ENCODE data around the gene JADE1. TPM values are rescaled to one million over a fixed set of nuclear protein-coding genes. Genes with fewer than 3 reads are reported as not detected.

JADE1 gene
- total and polyA plus RNA-seq, 3 experiments from 2014 or later, result 28.4 to 43.7 (median 29.1) TPM

GRCh38 chr4:128871948-128872347, 62.4 kb downstream of the JADE1 start:
- peaks cover 38% of the 10 kb centered on the region for H3K36me3 ChIP-seq (ENCODE audit: insufficient read depth, low read length)
- no peak overlapping the region for H3K27ac ChIP-seq (ENCODE audit: low read depth, low read length)
- H3K4me1 ChIP-seq (ENCODE audit: insufficient read depth, low read length), result no peaks in the 10 kb centered on the region
- H3K4me3 ChIP-seq (ENCODE audit: low read length), result no peak overlapping the region
- H3K4me1 Mint-ChIP-seq, result peaks cover 0 to 12% (median 2%) of the 10 kb centered on the region in 3 donors
- H3K36me3 Mint-ChIP-seq, result peaks cover 0 to 86% (median 35%) of the 10 kb centered on the region in 3 donors
- no peaks in the 10 kb centered on the region for H3K9me3 Mint-ChIP-seq
- no peaks in the 10 kb centered on the region for H3K27me3 ChIP-seq (ENCODE audit: insufficient read depth, low read length, poor library complexity, severe bottlenecking)
- ChIA-PET POLR2A (no interaction called here), CTCF (interaction anchor here (1.5 kb wide), 1 partner anchor 8 kb away, joined by 6 read pairs; no protein-coding TSS in a partner anchor)
- H3K27me3 Mint-ChIP-seq, result no peaks in the 10 kb centered on the region
- H3K9me3 ChIP-seq (ENCODE audit: low read length), result no peaks in the 10 kb centered on the region
- H3K27ac Mint-ChIP-seq, result no peak overlapping the region
- DNase-seq, result no peak
- H3K4me3 Mint-ChIP-seq, result no peak overlapping the region

- H3K27me3 ChIP-seq (ENCODE audit: insufficient read depth, low read length, poor library complexity, severe bottlenecking), result no peaks in the 10 kb centered on the region
- H3K36me3 ChIP-seq (ENCODE audit: insufficient read depth, low read length), result peaks cover 11% of the 10 kb centered on the region
- no peaks in the 10 kb centered on the region for H3K27me3 Mint-ChIP-seq
- no peaks in the 10 kb centered on the region for H3K9me3 Mint-ChIP-seq
- H3K36me3 Mint-ChIP-seq, result peaks cover 0 to 48% (median 22%) of the 10 kb centered on the region in 3 donors
- DNase-seq, result no peak
- H3K4me3 Mint-ChIP-seq, result no peak overlapping the region
- no peak overlapping the region for H3K27ac Mint-ChIP-seq
- CTCF ChIA-PET, result no interaction called here
- H3K4me1 ChIP-seq (ENCODE audit: insufficient read depth, low read length), result no peaks in the 10 kb centered on the region
- POLR2A ChIA-PET, result no interaction called here
- peaks cover 0 to 1% (median 0%) of the 10 kb centered on the region in 3 donors for H3K4me1 Mint-ChIP-seq
- H3K9me3 ChIP-seq (ENCODE audit: low read length), result no peaks in the 10 kb centered on the region
- no peak overlapping the region for H3K27ac ChIP-seq (ENCODE audit: low read depth, low read length)
- H3K4me3 ChIP-seq (ENCODE audit: low read length), result no peak overlapping the region
Measured at GRCh38 chr4:128876200-128876599, 66.7 kb downstream of the JADE1 start.

GRCh38 chr4:128877934-128878333, 68.4 kb downstream of the JADE1 start:
- H3K9me3 ChIP-seq (ENCODE audit: low read length), result no peaks in the 10 kb centered on the region
- Mint-ChIP-seq H3K4me3 (no peak overlapping the region), H3K27me3 (no peaks in the 10 kb centered on the region), H3K36me3 (peaks cover 0 to 34% (median 14%) of the 10 kb centered on the region in 3 donors), H3K27ac (peak overlapping the region in 1 of 8 donors; percentile 55), H3K4me1 (peaks cover 0 to 2% (median 0%) of the 10 kb centered on the region in 3 donors), H3K9me3 (no peaks in the 10 kb centered on the region)
- H3K36me3 ChIP-seq (ENCODE audit: insufficient read depth, low read length), result no peaks in the 10 kb centered on the region
- ChIA-PET CTCF (no interaction called here), POLR2A (no interaction called here)
- H3K4me1 ChIP-seq (ENCODE audit: insufficient read depth, low read length), result no peaks in the 10 kb centered on the region
- H3K27me3 ChIP-seq (ENCODE audit: insufficient read depth, low read length, poor library complexity, severe bottlenecking), result no peaks in the 10 kb centered on the region
- H3K27ac ChIP-seq (ENCODE audit: low read depth, low read length), result no peak overlapping the region
- H3K4me3 ChIP-seq (ENCODE audit: low read length), result no peak overlapping the region
- no peak for DNase-seq

GRCh38 chr4:128879283-128879682, 69.8 kb downstream of the JADE1 start:
- Histone ChIP-seq H3K36me3 (ENCODE audit: insufficient read depth, low read length) (no peaks in the 10 kb centered on the region), H3K27ac (ENCODE audit: low read depth, low read length) (no peak overlapping the region), H3K4me3 (ENCODE audit: low read length) (no peak overlapping the region), H3K9me3 (ENCODE audit: low read length) (no peaks in the 10 kb centered on the region), H3K27me3 (ENCODE audit: insufficient read depth, low read length, poor library complexity, severe bottlenecking) (no peaks in the 10 kb centered on the region), H3K4me1 (ENCODE audit: insufficient read depth, low read length) (no peaks in the 10 kb centered on the region)
- POLR2A ChIA-PET, result no interaction called here
- no peak for DNase-seq
- CTCF ChIA-PET, result no interaction called here
- peaks cover 0 to 27% (median 12%) of the 10 kb centered on the region in 3 donors for H3K36me3 Mint-ChIP-seq
- H3K27ac Mint-ChIP-seq, result peak overlapping the region in 1 of 8 donors; percentile 36
- H3K4me1 Mint-ChIP-seq, result peaks cover 2 to 7% (median 2%) of the 10 kb centered on the region in 3 donors
- no peak overlapping the region for H3K4me3 Mint-ChIP-seq
- H3K9me3 Mint-ChIP-seq, result no peaks in the 10 kb centered on the region
- H3K27me3 Mint-ChIP-seq, result no peaks in the 10 kb centered on the region

- Mint-ChIP-seq H3K4me1 (peaks cover 2 to 11% (median 5%) of the 10 kb centered on the region in 3 donors), H3K36me3 (peaks cover 0 to 21% (median 12%) of the 10 kb centered on the region in 3 donors), H3K27me3 (no peaks in the 10 kb centered on the region), H3K9me3 (no peaks in the 10 kb centered on the region), H3K4me3 (no peak overlapping the region), H3K27ac (peak overlapping the region in 1 of 8 donors; percentile 33)
- H3K4me3 ChIP-seq (ENCODE audit: low read length), result no peak overlapping the region
- no peaks in the 10 kb centered on the region for H3K4me1 ChIP-seq (ENCODE audit: insufficient read depth, low read length)
- POLR2A ChIA-PET, result no interaction called here
- H3K27ac ChIP-seq (ENCODE audit: low read depth, low read length), result no peak overlapping the region
- no peak for DNase-seq
- CTCF ChIA-PET, result interaction anchor here (1.2 kb wide), 1 partner anchor 25 kb away, joined by 3 read pairs; no protein-coding TSS in a partner anchor
- H3K27me3 ChIP-seq (ENCODE audit: insufficient read depth, low read length, poor library complexity, severe bottlenecking), result no peaks in the 10 kb centered on the region
- no peaks in the 10 kb centered on the region for H3K36me3 ChIP-seq (ENCODE audit: insufficient read depth, low read length)
- H3K9me3 ChIP-seq (ENCODE audit: low read length), result no peaks in the 10 kb centered on the region
Measured at GRCh38 chr4:128879971-128880370, 70.5 kb downstream of the JADE1 start.

- Histone ChIP-seq H3K4me1 (ENCODE audit: insufficient read depth, low read length) (no peaks in the 10 kb centered on the region), H3K36me3 (ENCODE audit: insufficient read depth, low read length) (no peaks in the 10 kb centered on the region), H3K27ac (ENCODE audit: low read depth, low read length) (no peak overlapping the region), H3K9me3 (ENCODE audit: low read length) (no peaks in the 10 kb centered on the region), H3K4me3 (ENCODE audit: low read length) (no peak overlapping the region), H3K27me3 (ENCODE audit: insufficient read depth, low read length, poor library complexity, severe bottlenecking) (no peaks in the 10 kb centered on the region)
- peaks cover 2 to 11% (median 5%) of the 10 kb centered on the region in 3 donors for H3K4me1 Mint-ChIP-seq
- no peak overlapping the region for H3K4me3 Mint-ChIP-seq
- no peak for DNase-seq
- H3K36me3 Mint-ChIP-seq, result peaks cover 0 to 17% (median 12%) of the 10 kb centered on the region in 3 donors
- H3K27me3 Mint-ChIP-seq, result no peaks in the 10 kb centered on the region
- CTCF ChIA-PET, result interaction anchor here (1.2 kb wide), 1 partner anchor 26 kb away, joined by 3 read pairs; no protein-coding TSS in a partner anchor
- H3K9me3 Mint-ChIP-seq, result no peaks in the 10 kb centered on the region
- peak overlapping the region in 1 of 8 donors; percentile 55 for H3K27ac Mint-ChIP-seq
- POLR2A ChIA-PET, result no interaction called here
Measured at GRCh38 chr4:128880662-128881061, 71.2 kb downstream of the JADE1 start.

- Mint-ChIP-seq H3K36me3 (peaks cover 6 to 10% (median 8%) of the 10 kb centered on the region in 3 donors), H3K9me3 (peaks cover 0 to 4% (median 0%) of the 10 kb centered on the region in 5 donors), H3K4me3 (no peak overlapping the region), H3K27ac (no peak overlapping the region), H3K27me3 (no peaks in the 10 kb centered on the region), H3K4me1 (no peaks in the 10 kb centered on the region)
- POLR2A ChIA-PET, result no interaction called here
- Histone ChIP-seq H3K9me3 (ENCODE audit: low read length) (no peaks in the 10 kb centered on the region), H3K27me3 (ENCODE audit: insufficient read depth, low read length, poor library complexity, severe bottlenecking) (no peaks in the 10 kb centered on the region), H3K27ac (ENCODE audit: low read depth, low read length) (no peak overlapping the region), H3K36me3 (ENCODE audit: insufficient read depth, low read length) (no peaks in the 10 kb centered on the region), H3K4me3 (ENCODE audit: low read length) (no peak overlapping the region), H3K4me1 (ENCODE audit: insufficient read depth, low read length) (no peaks in the 10 kb centered on the region)
- CTCF ChIA-PET, result no interaction called here
- DNase-seq, result no peak
Measured at GRCh38 chr4:128904821-128905220, 95.3 kb downstream of the JADE1 start.

GRCh38 chr4:128906581-128906980, 97.1 kb downstream of the JADE1 start:
- ChIA-PET POLR2A (no interaction called here), CTCF (no interaction called here)

More at GRCh38 chr4:128906581-128906980, 97.1 kb downstream of the JADE1 start:
- Mint-ChIP-seq H3K9me3 (no peaks in the 10 kb centered on the region), H3K27ac (no peak overlapping the region), H3K36me3 (peaks cover 6 to 8% (median 6%) of the 10 kb centered on the region in 3 donors), H3K27me3 (no peaks in the 10 kb centered on the region), H3K4me3 (no peak overlapping the region), H3K4me1 (no peaks in the 10 kb centered on the region)
- H3K4me1 ChIP-seq (ENCODE audit: insufficient read depth, low read length), result no peaks in the 10 kb centered on the region
- H3K27ac ChIP-seq (ENCODE audit: low read depth, low read length), result no peak overlapping the region
- H3K36me3 ChIP-seq (ENCODE audit: insufficient read depth, low read length), result no peaks in the 10 kb centered on the region
- no peaks in the 10 kb centered on the region for H3K9me3 ChIP-seq (ENCODE audit: low read length)
- no peak overlapping the region for H3K4me3 ChIP-seq (ENCODE audit: low read length)
- no peaks in the 10 kb centered on the region for H3K27me3 ChIP-seq (ENCODE audit: insufficient read depth, low read length, poor library complexity, severe bottlenecking)
- no peak for DNase-seq

All from CD8-positive, alpha-beta memory T cell (primary cell).